Tibial artery (tissue), 4 donors: ENCODE results near the gene EEF1E1.

Experiments used
- DNase-seq, 2 donors: peaks; one replicate each; pipeline ENCODE4 v3.0.0-alpha.2; 2019
- H3K27ac ChIP-seq, 2 donors: fragments of 200-600 bp; sonication (generic) in 1 of 2; 1 replicate in 1 of 2; 2 replicates in 1 of 2; pipeline ENCODE4 v1.5.1; 2018 to 2019; ENCODE audit warnings: mild to moderate bottlenecking in 1 of 2
- H3K27me3 ChIP-seq, 2 donors: fragments of 200-600 bp; sonication (generic) in 1 of 2; one replicate each; pipeline versions ENCODE4 v1.5.1 to v1.6.0; 2016 to 2019
- H3K36me3 ChIP-seq, 3 donors: fragments of 200-600 bp; sonication (generic) in 2 of 3; one replicate each; pipeline ENCODE4 v1.5.1; 2016 to 2019; ENCODE audit warnings: mild to moderate bottlenecking in 2 of 3
- H3K4me1 ChIP-seq, 4 donors: fragments of 200-600 bp; sonication (generic) in 2 of 4; 1 replicate in 3 of 4; 2 replicates in 1 of 4; pipeline ENCODE4 v1.5.1; 2016 to 2019
- H3K4me3 ChIP-seq, 2 donors: fragments of 200-600 bp; sonication (generic) in 1 of 2; 1 replicate in 1 of 2; 2 replicates in 1 of 2; pipeline ENCODE4 v1.5.1; 2018 to 2019; ENCODE audit warnings: mild to moderate bottlenecking in 2 of 2
- H3K9me3 ChIP-seq, 3 donors: fragments of 200-600 bp; sonication (generic) in 1 of 3; one replicate each; pipeline ENCODE4 v1.5.1; 2016 to 2019
- CTCF ChIP-seq, 2 experiments: fragments of 200-600 bp in 1 of 2; fragments of 450-650 bp in 1 of 2; IDR thresholded peaks; one replicate each; pipeline ENCODE4 v1.5.1; 2017 to 2019; ENCODE audit warnings: antibody characterized with exemption in 2 of 2, mild to moderate bottlenecking in 1 of 2, moderate library complexity in 1 of 2
- intact Hi-C: fragments of 100-400 bp; cut with DNase I; formaldehyde crosslinking; loops from one replicate; pipeline ENCODE4 v1.15.0; 2023; ENCODE audit warnings: low total_unique reads

The EEF1E1 gene

GRCh38 chr6:8063761-8064637 lies 38.3 kb downstream of the EEF1E1 start, which contains the start of gene BLOC1S5:
Gene BLOC1S5, minus strand, starts transcription at chr6:8064389. Its CDS starts 13 bp downstream, at chr6:8064376.
- H3K4me3 ChIP-seq: peak within 1 kb of the TSS; percentile 94 to 97

GRCh38 chr6:8061736-8062135 lies 40.6 kb downstream of the EEF1E1 start:
- Histone ChIP-seq H3K27me3 (no peaks in the 10 kb centered on the region), H3K9me3 (no peaks in the 10 kb centered on the region), H3K27ac (no peak overlapping the region), H3K4me1 (peaks cover 0 to 7% (median 3%) of the 10 kb centered on the region in 4 donors), H3K4me3 (no peak overlapping the region), H3K36me3 (peaks cover 0 to 18% (median 7%) of the 10 kb centered on the region in 3 donors)
- intact Hi-C loops: loop anchor here (5.0 to 10.0 kb wide), 2 partner anchors 147 to 334 kb away; partner anchors contain the start of genes BMP6 and TXNDC5
- TF ChIP-seq CTCF (IDR thresholded peaks at IDR 0.05): no peak
- no peak for DNase-seq

More at GRCh38 chr6:8063761-8064637, 38.3 kb downstream of the EEF1E1 start, which contains the start of gene BLOC1S5:
- Histone ChIP-seq H3K9me3 (no peaks in the 10 kb centered on the region), H3K36me3 (peaks cover 0 to 18% (median 7%) of the 10 kb centered on the region in 3 donors), H3K27me3 (no peaks in the 10 kb centered on the region), H3K4me1 (peaks cover 0 to 7% (median 3%) of the 10 kb centered on the region in 4 donors), H3K27ac (peak within 1 kb of the TSS; percentile 94 to 97)
- peak; percentile 98 for DNase-seq
- intact Hi-C loops: loop anchor here (5.0 to 10.0 kb wide), 2 partner anchors 149 to 337 kb away; partner anchors contain the start of genes BMP6 and TXNDC5
- TF ChIP-seq CTCF (IDR thresholded peaks at IDR 0.05): peak in 1 of 2 experiments; percentile 27

GRCh38 chr6:8060346-8060745 lies 42.0 kb downstream of the EEF1E1 start:
- intact Hi-C loops: loop anchor here (5.0 to 10.0 kb wide), 2 partner anchors 146 to 333 kb away; partner anchors contain the start of genes BMP6 and TXNDC5
- no peak for TF ChIP-seq CTCF (IDR thresholded peaks at IDR 0.05)

GRCh38 chr6:8059129-8059528 lies 43.2 kb downstream of the EEF1E1 start:
- Histone ChIP-seq H3K27ac (no peak overlapping the region), H3K4me1 (peaks cover 0 to 6% (median 0%) of the 10 kb centered on the region in 4 donors), H3K4me3 (no peak overlapping the region), H3K27me3 (no peaks in the 10 kb centered on the region), H3K36me3 (peaks cover 0 to 24% (median 7%) of the 10 kb centered on the region in 3 donors), H3K9me3 (no peaks in the 10 kb centered on the region)
- TF ChIP-seq CTCF (IDR thresholded peaks at IDR 0.05): peak in 1 of 2 experiments; percentile 19
- intact Hi-C loops: no loop called here
- DNase-seq: no peak

More at GRCh38 chr6:8060346-8060745, 42.0 kb downstream of the EEF1E1 start:
- H3K27me3 ChIP-seq: no peaks in the 10 kb centered on the region
- H3K27ac ChIP-seq: no peak overlapping the region
- peaks cover 0 to 24% (median 7%) of the 10 kb centered on the region in 3 donors for H3K36me3 ChIP-seq
- H3K4me1 ChIP-seq: peaks cover 0 to 7% (median 3%) of the 10 kb centered on the region in 4 donors
- DNase-seq: no peak
- H3K4me3 ChIP-seq: no peak overlapping the region
- H3K9me3 ChIP-seq: no peaks in the 10 kb centered on the region

GRCh38 chr6:8057793-8058192 lies 44.6 kb downstream of the EEF1E1 start:
- no peak for TF ChIP-seq CTCF (IDR thresholded peaks at IDR 0.05)
- intact Hi-C loops: no loop called here
- peaks cover 0 to 24% (median 7%) of the 10 kb centered on the region in 3 donors for H3K36me3 ChIP-seq

More at GRCh38 chr6:8057793-8058192, 44.6 kb downstream of the EEF1E1 start:
- Histone ChIP-seq H3K4me3 (no peak overlapping the region), H3K4me1 (no peaks in the 10 kb centered on the region), H3K9me3 (no peaks in the 10 kb centered on the region), H3K27me3 (no peaks in the 10 kb centered on the region), H3K27ac (no peak overlapping the region)
- no peak for DNase-seq
